Nephron progenitor cell (in vitro differentiated cells): ENCODE measurements around the gene SH3RF2.

ENCODE experiments used
- DNase-seq: peaks from one replicate; pipeline ENCODE4 v3.0.0; 2021
- H3K27ac Mint-ChIP-seq: 2 replicates; pipeline ENCODE4 v1.8.0; 2021; ENCODE audit warnings: mild to moderate bottlenecking, moderate library complexity, mixed read lengths
- H3K27me3 Mint-ChIP-seq: 2 replicates; pipeline ENCODE4 v1.8.0; 2021; ENCODE audit warnings: mild to moderate bottlenecking, low read depth, mixed read lengths; ENCODE audit not compliant: poor library complexity
- H3K36me3 Mint-ChIP-seq: 2 replicates; pipeline ENCODE4 v1.8.0; 2021; ENCODE audit warnings: low read depth, mixed read lengths
- H3K4me1 Mint-ChIP-seq: 2 replicates; pipeline ENCODE4 v1.8.0; 2021; ENCODE audit warnings: mixed read lengths
- H3K4me3 Mint-ChIP-seq: 2 replicates; pipeline ENCODE4 v1.8.0; 2021; ENCODE audit warnings: mild to moderate bottlenecking, moderate library complexity, mixed read lengths
- H3K9me3 Mint-ChIP-seq: 2 replicates; pipeline ENCODE4 v1.8.0; 2021; ENCODE audit warnings: mild to moderate bottlenecking, moderate library complexity, mixed read lengths
- CTCF ChIP-seq: fragments of 200-600 bp; sonication (generic); IDR thresholded peaks from 2 replicates; pipeline ENCODE4 v1.5.0; 2021; ENCODE audit warnings: antibody characterized with exemption

SH3RF2 gene

DNA sequence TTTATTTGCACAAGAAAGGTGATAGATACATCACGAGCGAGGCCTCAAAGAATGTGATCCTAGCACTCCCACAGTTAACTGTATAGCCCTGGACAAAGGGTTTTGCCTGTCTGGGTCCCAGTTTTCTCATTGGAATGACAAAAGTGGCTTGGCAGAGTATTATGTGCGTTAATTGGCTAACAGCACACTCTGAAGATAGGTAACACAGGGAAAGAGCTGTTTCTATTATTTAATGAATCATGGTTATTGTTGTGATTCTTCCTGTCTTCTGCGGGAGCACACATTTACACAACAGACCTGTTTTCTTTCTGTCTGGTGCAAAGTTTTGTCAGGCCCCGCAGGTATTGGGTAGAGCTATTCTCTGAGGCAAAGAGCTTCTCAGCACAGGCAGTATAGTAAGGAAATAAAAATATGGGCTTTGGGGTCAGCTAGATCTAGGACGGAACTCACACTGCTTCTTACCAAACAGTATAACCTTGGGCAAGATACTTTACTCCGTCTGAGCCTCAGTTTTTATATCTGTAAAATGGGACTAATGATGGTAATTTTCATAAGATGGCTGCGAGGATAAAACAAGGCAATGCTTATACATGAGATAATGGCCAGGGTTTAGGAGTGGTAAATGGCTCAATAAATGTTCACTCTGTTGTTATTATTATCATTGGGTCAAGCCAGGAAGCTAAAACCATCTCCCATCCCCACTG, 90.1 kb downstream of the SH3RF2 start:
- H3K4me3 Mint-ChIP-seq = no peak overlapping the region
- no peak for TF ChIP-seq CTCF
- H3K27ac Mint-ChIP-seq = no peak overlapping the region
- H3K36me3 Mint-ChIP-seq = no peaks in the 10 kb centered on the region
- no peaks in the 10 kb centered on the region for H3K9me3 Mint-ChIP-seq
- H3K4me1 Mint-ChIP-seq = peaks cover 25% of the 10 kb centered on the region
- H3K27me3 Mint-ChIP-seq = peaks cover 5% of the 10 kb centered on the region
- DNase-seq = no peak

GRCh38 chr5:146027751-146028150, 91.4 kb downstream of the SH3RF2 start:
- no peak for TF ChIP-seq CTCF
- Mint-ChIP-seq H3K36me3 (no peaks in the 10 kb centered on the region), H3K4me3 (no peak overlapping the region), H3K27me3 (peaks cover 5% of the 10 kb centered on the region), H3K4me1 (peaks cover 25% of the 10 kb centered on the region), H3K9me3 (no peaks in the 10 kb centered on the region), H3K27ac (no peak overlapping the region)
- no peak for DNase-seq

GRCh38 chr5:146032911-146033310, 96.5 kb downstream of the SH3RF2 start:
- Mint-ChIP-seq H3K4me1 (peaks cover 35% of the 10 kb centered on the region), H3K4me3 (no peak overlapping the region), H3K27me3 (no peaks in the 10 kb centered on the region), H3K9me3 (no peaks in the 10 kb centered on the region), H3K36me3 (no peaks in the 10 kb centered on the region), H3K27ac (no peak overlapping the region)
- no peak for DNase-seq
- TF ChIP-seq CTCF = no peak

GRCh38 chr5:146034127-146034526, 97.7 kb downstream of the SH3RF2 start:
- Mint-ChIP-seq H3K4me1 (peaks cover 36% of the 10 kb centered on the region), H3K36me3 (no peaks in the 10 kb centered on the region), H3K27me3 (no peaks in the 10 kb centered on the region), H3K9me3 (no peaks in the 10 kb centered on the region), H3K4me3 (no peak overlapping the region), H3K27ac (no peak overlapping the region)
- no peak for TF ChIP-seq CTCF
- DNase-seq = no peak

GRCh38 chr5:146034605-146035004, 98.2 kb downstream of the SH3RF2 start:
- no peak overlapping the region for H3K4me3 Mint-ChIP-seq
- H3K9me3 Mint-ChIP-seq = no peaks in the 10 kb centered on the region
- no peak for TF ChIP-seq CTCF

GRCh38 chr5:146039420-146039819, 103.0 kb downstream of the SH3RF2 start:
- no peak overlapping the region for H3K4me3 Mint-ChIP-seq
- no peaks in the 10 kb centered on the region for H3K27me3 Mint-ChIP-seq
- no peak overlapping the region for H3K27ac Mint-ChIP-seq
- H3K9me3 Mint-ChIP-seq = no peaks in the 10 kb centered on the region
- no peak for DNase-seq
- peaks cover 37% of the 10 kb centered on the region for H3K4me1 Mint-ChIP-seq
- H3K36me3 Mint-ChIP-seq = no peaks in the 10 kb centered on the region
- no peak for TF ChIP-seq CTCF

More at GRCh38 chr5:146034605-146035004, 98.2 kb downstream of the SH3RF2 start:
- no peaks in the 10 kb centered on the region for H3K27me3 Mint-ChIP-seq
- DNase-seq = no peak
- peaks cover 37% of the 10 kb centered on the region for H3K4me1 Mint-ChIP-seq
- no peak overlapping the region for H3K27ac Mint-ChIP-seq
- no peaks in the 10 kb centered on the region for H3K36me3 Mint-ChIP-seq
